ENCODE results near the gene RCE1.

DNA sequence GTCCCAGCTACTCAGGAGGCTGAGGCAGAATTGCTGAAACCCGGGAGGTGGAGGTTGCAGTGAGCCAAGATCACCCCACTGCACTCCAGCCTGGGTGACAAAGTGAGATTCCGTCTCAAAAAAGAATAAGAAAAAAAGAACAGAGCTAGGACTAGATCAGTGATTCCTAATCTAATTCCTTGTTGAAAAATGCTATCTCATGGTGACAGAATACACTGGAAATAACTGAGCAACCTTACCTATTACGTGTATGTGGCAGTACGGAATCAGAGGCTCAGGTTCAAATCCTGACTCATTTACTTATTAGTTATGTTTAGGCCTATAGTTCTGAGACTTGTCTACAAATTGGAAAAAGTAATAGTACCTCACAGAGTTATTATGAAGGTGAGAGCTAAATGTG lies 19.5 kb upstream of the RCE1 start:
- TF ChIP-seq, protein P1, sequence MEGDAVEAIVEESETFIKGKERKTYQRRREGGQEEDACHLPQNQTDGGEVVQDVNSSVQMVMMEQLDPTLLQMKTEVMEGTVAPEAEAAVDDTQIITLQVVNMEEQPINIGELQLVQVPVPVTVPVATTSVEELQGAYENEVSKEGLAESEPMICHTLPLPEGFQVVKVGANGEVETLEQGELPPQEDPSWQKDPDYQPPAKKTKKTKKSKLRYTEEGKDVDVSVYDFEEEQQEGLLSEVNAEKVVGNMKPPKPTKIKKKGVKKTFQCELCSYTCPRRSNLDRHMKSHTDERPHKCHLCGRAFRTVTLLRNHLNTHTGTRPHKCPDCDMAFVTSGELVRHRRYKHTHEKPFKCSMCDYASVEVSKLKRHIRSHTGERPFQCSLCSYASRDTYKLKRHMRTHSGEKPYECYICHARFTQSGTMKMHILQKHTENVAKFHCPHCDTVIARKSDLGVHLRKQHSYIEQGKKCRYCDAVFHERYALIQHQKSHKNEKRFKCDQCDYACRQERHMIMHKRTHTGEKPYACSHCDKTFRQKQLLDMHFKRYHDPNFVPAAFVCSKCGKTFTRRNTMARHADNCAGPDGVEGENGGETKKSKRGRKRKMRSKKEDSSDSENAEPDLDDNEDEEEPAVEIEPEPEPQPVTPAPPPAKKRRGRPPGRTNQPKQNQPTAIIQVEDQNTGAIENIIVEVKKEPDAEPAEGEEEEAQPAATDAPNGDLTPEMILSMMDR (IDR thresholded peaks at IDR 0.05) = no peak
- no peak for TF ChIP-seq POLR2A (IDR thresholded peaks at IDR 0.05)

Measured in testis (tissue), 2 donors.